Activated CD8-positive, alpha-beta memory T cell treated with anti-CD3 and anti-CD28 coated beads, Interleukin-2, amount 50 U/mL, for 1 hour (primary cell): ENCODE results near the gene ADCK2.
"Not testable (repeated sequence)": the region's sequence is repeated elsewhere in the genome, so short reads cannot be mapped to it uniquely, and the experiment has no call there.

Experiments used
- DNase-seq: peaks from one replicate; pipeline ENCODE4 v3.0.0-alpha.2; 2020; ENCODE audit errors: extremely low read depth

ADCK2 gene

DNA sequence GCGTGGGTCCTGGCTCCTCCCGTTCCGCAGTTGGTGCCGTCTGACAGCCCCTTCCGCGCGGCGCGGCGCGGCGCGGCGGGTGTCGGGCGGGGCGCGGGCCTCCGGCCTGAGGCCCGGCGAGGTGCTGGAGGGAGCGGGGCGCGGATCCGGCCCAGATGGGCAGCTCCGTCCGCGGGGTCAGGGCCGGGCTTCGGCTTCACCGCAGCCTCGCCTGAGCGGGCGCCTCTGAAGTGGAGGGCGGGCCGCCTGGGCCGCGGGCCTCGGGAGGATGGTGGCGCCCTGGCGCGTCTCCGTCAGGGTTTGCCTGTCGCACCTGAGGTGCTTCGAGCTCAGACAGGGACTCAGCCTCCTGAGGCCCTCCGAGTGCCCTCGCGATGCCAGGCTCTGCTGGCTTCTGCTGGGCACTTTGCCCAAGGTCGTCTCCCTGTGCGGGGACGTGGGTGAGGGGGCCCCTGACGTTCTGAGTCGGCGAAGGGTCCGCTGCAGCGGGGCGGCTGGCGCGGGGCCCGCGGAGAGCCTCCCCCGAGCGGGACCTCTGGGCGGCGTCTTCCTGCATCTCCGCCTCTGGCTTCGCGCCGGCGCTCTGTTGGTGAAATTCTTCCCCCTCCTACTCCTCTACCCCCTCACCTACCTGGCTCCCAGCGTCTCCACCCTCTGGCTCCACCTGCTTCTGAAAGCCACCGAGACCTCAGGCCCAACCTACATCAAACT is 473 bp downstream of the ADCK2 start:
- DNase-seq = no peak

GRCh38 chr7:140673774-140674155 is 1.0 kb downstream of the ADCK2 start:
- DNase-seq = no peak

- DNase-seq = no peak
Measured at GRCh38 chr7:140674356-140674800, 1.6 kb downstream of the ADCK2 start.

DNA sequence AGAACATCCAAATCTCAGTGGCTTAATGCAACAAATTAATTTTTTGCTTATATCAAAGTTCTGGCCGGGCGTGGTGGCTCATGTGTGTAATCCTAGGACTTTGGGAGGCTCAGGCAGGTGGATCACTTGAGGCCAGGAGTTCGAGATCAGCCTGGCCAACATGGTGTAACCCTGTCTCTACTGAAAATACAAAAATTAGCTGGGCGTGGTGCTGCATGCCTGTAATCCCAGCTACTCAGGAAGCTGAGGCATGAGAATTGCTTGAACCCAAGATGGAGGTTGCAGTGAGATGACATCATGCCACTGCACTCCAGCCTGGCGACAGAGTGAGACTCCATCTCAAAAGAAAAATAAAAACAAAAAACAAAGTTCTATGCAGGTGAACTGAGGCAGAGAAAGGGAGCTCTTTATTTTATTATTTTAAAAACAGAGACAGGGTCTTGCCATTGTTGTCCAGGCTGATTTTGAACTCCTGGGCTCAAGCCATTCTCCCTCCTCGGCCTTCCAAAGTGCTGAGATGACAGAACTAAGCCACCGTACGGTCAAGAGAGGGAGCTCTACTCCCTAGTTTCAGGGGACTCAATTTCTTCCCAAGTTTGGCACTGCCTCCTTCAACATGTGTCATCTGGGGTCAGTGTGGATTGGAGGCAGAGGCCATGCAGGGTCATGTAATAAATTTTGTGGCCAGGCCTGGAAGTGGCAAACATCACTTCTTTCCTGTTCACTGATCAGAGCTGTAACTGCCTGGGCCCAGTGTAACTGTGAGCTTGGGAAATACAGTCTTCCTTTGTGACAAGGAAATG is 2.4 kb downstream of the ADCK2 start:
- no peak for DNase-seq

- no peak for DNase-seq
Measured at GRCh38 chr7:140675726-140676125, 3.0 kb downstream of the ADCK2 start.

- DNase-seq = no peak
Measured at GRCh38 chr7:140676306-140676705, 3.6 kb downstream of the ADCK2 start.

- not testable (repeated sequence) for DNase-seq
Measured at GRCh38 chr7:140676956-140677355, 4.2 kb downstream of the ADCK2 start.

DNA sequence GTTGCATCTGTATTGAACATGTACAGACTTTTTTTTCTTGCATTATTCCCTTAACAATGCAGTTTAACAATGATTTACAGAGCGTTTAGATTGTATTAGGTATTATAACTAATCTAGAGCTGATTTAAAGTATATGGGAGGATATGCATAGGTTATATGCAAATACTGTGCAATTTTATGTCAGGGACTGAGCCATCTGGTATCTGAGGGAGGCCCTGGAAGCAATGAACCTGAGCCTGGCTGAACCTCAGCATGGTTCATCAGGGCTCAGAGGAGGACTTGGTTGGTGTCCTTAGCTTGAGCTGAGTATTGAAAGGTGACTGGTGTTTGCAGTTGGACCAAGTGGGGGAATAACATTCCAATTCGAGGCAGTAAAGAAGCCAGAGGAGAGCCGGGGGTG is 4.8 kb downstream of the ADCK2 start:
- no peak for DNase-seq

DNA sequence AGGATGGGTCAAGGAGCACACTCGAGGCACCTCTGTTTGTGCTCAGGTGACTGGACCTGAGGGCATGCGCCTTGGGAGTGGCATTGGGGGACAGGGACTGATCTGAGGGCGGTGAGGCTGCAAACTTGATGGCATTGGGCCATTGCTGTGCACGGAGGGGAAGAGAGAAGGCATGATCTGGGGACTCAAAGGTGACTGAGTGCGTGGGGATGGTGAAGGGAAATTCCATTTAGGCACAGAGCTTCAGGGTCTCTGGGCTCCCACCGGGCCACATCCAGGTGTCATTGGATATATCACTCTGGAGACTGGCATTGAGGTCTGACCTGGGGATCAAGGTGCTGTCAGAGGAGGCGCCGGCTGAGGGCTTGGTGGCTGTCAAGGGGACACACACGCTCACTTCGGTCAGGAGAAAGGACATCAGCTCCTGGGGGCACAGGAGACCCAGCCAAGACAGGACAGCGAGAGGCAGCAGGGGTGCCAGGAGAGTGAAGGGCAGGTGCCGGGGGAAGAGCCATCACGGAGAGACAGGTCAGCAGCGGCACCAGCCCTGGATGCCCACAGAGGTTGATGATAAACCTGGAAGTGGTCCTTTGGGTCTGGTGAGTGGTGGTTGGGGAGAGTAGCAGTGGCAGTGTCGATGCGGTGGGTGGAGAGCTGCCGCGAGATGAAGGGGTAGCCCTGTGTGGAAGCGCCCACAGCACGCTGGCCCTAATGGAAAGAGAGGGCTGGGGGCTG is 5.5 kb downstream of the ADCK2 start:
- DNase-seq = no peak

GRCh38 chr7:140678816-140679130 is 6.0 kb downstream of the ADCK2 start:
- no peak for DNase-seq

DNA sequence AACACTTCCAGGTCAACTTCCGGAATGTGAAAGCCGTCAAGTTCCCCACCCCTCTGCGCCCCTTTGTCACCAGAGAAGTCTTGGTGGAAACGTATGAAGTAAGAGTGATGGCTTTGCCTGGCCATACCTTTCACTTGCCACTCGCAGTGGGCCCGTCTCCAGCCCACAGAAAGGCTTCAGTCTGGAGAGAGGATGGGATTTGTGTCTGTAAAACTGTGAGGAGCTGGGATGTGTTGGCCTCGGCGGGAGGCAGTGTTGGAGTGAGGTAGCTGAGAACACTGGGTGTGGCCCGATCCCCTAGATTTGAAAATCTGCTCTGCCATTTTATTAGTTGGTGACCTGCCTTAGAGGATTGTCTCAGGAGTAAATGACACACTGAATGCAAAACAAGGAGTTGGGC is 6.4 kb downstream of the ADCK2 start:
- no peak for DNase-seq

GRCh38 chr7:140680886-140681285 is 8.1 kb downstream of the ADCK2 start:
- no peak for DNase-seq

DNA sequence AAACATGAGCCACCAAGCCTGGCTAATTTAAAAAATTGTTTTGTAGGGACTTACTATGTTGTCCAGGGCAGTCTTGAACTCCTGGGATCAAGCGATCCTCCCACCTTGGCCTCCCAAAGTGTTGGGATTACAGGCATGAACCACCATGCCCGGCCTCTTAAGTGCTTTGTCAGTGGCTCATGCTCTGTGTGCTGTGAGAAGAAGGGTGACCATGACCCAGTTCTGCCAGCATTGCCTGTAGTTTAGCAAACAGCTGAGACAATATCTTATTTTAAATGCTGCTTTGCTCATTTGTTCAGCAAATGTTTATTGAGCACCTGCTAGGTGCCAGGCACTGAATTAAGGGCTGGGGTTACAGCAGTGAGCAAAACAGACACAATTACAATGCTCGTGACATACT is 9.0 kb downstream of the ADCK2 start:
- DNase-seq = no peak

GRCh38 chr7:140683657-140684056 is 10.9 kb downstream of the ADCK2 start:
- DNase-seq = no peak

DNA sequence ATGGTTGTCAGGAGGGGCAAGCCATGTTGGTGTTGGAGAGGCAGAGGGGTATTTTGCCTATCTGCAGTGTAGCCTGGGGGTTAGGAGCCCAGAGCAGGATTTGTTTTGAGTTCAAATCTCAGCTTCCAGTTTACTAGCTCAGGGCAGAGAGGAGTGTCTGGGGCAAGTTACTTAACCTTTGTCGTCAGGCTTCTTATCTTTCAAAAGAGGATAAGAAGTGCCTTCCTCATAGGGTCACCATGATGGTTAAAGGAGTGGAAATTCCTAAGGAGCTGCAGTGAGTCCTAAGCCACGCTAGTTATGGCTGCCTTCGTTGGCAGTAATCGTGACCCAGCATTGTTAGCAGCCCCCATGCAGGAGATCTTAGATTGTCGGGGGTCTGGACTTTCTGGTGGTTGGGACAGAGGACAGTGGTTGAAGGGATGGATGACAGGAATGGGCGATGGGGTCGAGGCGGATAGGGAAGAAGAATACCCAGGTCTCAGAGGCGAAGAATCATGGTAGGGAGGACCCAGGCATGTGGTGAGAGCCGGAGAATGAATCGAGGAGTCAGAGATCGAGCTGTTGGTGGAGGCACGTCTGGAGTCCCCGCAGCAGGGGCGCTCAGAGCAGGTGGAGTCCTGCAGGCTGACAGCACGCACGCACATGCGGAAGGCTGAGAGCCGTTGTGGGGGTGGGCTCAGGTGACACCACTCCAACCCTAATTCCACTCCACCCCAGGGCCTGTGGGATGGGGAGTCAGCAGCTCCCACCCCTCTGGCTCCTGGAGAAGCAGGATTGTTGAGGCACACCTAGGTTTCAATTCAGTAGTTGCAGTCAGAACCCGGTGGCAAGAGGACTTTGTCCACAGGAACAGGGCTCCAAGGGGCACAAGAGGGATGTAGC is 11.6 kb downstream of the ADCK2 start:
- DNase-seq = no peak

DNA sequence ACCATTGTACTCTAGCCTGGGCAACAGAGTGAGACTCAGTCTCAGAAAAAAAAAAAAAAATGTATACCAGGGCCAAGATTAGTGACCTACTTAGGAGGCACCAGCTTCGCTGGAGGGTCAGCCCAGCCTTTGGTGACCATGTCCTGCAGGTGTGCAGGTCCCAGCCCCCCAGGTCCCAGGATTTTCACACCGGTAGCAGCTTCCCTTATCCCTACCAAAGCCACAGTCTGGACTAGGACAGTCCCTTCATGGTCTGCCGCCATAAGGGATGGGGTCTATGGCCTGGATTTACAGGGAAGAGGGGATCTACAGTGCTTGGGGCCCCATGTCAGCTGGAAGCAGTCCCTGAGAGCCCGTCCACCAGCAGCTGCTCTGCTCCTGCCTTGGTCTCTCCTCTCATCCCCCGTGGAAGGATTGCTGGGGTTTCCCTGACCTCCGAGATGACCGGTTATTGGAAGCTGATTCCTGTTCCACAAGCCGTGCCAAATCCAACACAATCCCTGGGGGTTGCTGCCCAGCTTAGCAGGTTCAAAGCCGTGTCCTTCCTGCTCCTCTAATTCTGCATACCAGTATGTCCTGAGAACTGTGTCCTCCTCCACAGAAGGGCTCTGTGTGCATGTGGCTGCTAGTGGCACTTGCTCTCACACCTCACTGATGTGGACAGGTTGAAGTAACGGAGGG is 12.8 kb downstream of the ADCK2 start:
- no peak for DNase-seq

- DNase-seq = no peak
Measured at GRCh38 chr7:140686921-140687320, 14.2 kb downstream of the ADCK2 start.

DNA sequence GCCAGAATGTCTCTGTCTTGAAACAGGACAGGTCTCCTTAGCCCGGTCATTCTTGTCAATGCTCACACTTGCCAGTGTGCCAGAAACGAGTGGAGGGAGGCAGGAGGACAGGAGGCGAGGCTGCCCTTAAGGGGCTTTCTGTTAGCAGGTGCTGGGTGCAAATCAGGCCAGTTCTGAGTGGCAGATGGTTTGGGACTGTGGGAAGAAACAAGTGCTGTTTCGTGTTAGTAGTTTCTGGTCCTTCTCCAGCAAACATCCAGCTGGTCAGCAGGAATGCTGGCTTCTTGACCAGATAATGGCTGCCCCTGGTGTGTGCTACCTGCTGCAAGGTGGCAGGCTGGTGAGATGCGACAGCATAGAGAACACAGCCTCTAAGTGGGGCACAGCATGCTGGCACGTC is 15.6 kb downstream of the ADCK2 start:
- DNase-seq = no peak

GRCh38 chr7:140689199-140690152 is 16.7 kb downstream of the ADCK2 start:
- no peak for DNase-seq
